Middle frontal gyrus (tissue), 1 donor: Measurements from ENCODE around the gene STOML3.
"Not testable (repeated sequence)": the region's sequence is repeated elsewhere in the genome, so short reads cannot be mapped to it uniquely, and the experiment has no call there.

Experiments used
- DNase-seq: peaks from one replicate; pipeline ENCODE4 v3.0.0-alpha.2; 2015; ENCODE audit warnings: low spot score; ENCODE audit errors: extremely low spot score

Gene STOML3

GRCh38 chr13:38990693-38991092, at the start of gene STOML3:
Gene STOML3, minus strand, starts transcription at chr13:38990831. Its CDS starts 110 bp downstream, at chr13:38990721.
- DNase-seq: no peak

GRCh38 chr13:39040206-39040605, 49.6 kb upstream of the STOML3 start:
- no peak for DNase-seq

- DNase-seq: no peak
Measured at GRCh38 chr13:39039041-39039440, 48.4 kb upstream of the STOML3 start.

- no peak for DNase-seq
Measured at GRCh38 chr13:39038569-39039030, 48.0 kb upstream of the STOML3 start.

GRCh38 chr13:39037880-39038568, 47.4 kb upstream of the STOML3 start, which contains the start of the genes NHLRC3 and PROSER1:
Gene NHLRC3, plus strand, starts transcription at chr13:39038456. Its CDS starts 184 bp downstream, at chr13:39038640.
Gene PROSER1, minus strand, starts transcription at chr13:39038089. Its CDS starts 847 bp downstream, at chr13:39037242.
- DNase-seq: peak; percentile 83

GRCh38 chr13:39037410-39037879, 46.8 kb upstream of the STOML3 start:
- no peak for DNase-seq

- no peak for DNase-seq
Measured at GRCh38 chr13:39036212-39036611, 45.6 kb upstream of the STOML3 start.

GRCh38 chr13:39035799-39036198, 45.2 kb upstream of the STOML3 start:
- no peak for DNase-seq

- DNase-seq: no peak
Measured at GRCh38 chr13:39035204-39035603, 44.6 kb upstream of the STOML3 start.

- no peak for DNase-seq
Measured at GRCh38 chr13:39034085-39034484, 43.5 kb upstream of the STOML3 start.

- no peak for DNase-seq
Measured at GRCh38 chr13:39032150-39032549, 41.5 kb upstream of the STOML3 start.

GRCh38 chr13:39025433-39025839, 34.8 kb upstream of the STOML3 start:
- DNase-seq: no peak

- DNase-seq: no peak
Measured at GRCh38 chr13:39023761-39024160, 33.1 kb upstream of the STOML3 start.

GRCh38 chr13:39023316-39023715, 32.7 kb upstream of the STOML3 start:
- no peak for DNase-seq

GRCh38 chr13:39020853-39021462, 30.3 kb upstream of the STOML3 start:
- no peak for DNase-seq

- no peak for DNase-seq
Measured at GRCh38 chr13:39016787-39017186, 26.2 kb upstream of the STOML3 start.

- DNase-seq: no peak
Measured at GRCh38 chr13:39016087-39016486, 25.5 kb upstream of the STOML3 start.

GRCh38 chr13:39013462-39013861, 22.8 kb upstream of the STOML3 start:
- no peak for DNase-seq

- DNase-seq: no peak
Measured at GRCh38 chr13:39012608-39013007, 22.0 kb upstream of the STOML3 start.

- DNase-seq: not testable (repeated sequence)
Measured at GRCh38 chr13:39006371-39007111, 15.9 kb upstream of the STOML3 start.

GRCh38 chr13:38998739-38999138, 8.1 kb upstream of the STOML3 start:
- no peak for DNase-seq

GRCh38 chr13:38993381-38993780, 2.8 kb upstream of the STOML3 start:
- DNase-seq: no peak
